Glutamatergic neuron (in vitro differentiated cells): Measurements from ENCODE around the gene RNF114. TPM values are rescaled to one million over a fixed set of nuclear protein-coding genes. Genes with fewer than 3 reads are reported as not detected.
A peak's percentile ranks its signal among the peaks of the same experiment; 100 is the strongest.

ENCODE experiments used
- DNase-seq: peaks from one replicate; pipeline ENCODE4 v3.0.0; 2022
- H3K27ac Mint-ChIP-seq: one replicate; pipeline ENCODE4 v1.8.0; 2020; ENCODE audit warnings: mild to moderate bottlenecking, mixed read lengths, inconsistent platforms; ENCODE audit not compliant: unreplicated experiment
- H3K27me3 Mint-ChIP-seq: one replicate; pipeline ENCODE4 v1.8.0; 2020; ENCODE audit warnings: mild to moderate bottlenecking, moderate library complexity, mixed read lengths, inconsistent platforms; ENCODE audit not compliant: unreplicated experiment
- H3K36me3 Mint-ChIP-seq: one replicate; pipeline ENCODE4 v1.8.0; 2020; ENCODE audit warnings: mild to moderate bottlenecking, mixed read lengths, inconsistent platforms; ENCODE audit not compliant: unreplicated experiment
- H3K4me1 Mint-ChIP-seq: one replicate; pipeline ENCODE4 v1.8.0; 2020; ENCODE audit warnings: mild to moderate bottlenecking, low read depth, mixed read lengths, inconsistent platforms; ENCODE audit not compliant: unreplicated experiment
- H3K4me3 Mint-ChIP-seq: one replicate; pipeline ENCODE4 v1.8.0; 2020; ENCODE audit warnings: mild to moderate bottlenecking, mixed read lengths, inconsistent platforms; ENCODE audit not compliant: unreplicated experiment
- H3K9me3 Mint-ChIP-seq: one replicate; pipeline ENCODE4 v1.8.0; 2020; ENCODE audit warnings: mild to moderate bottlenecking, moderate library complexity, mixed read lengths, inconsistent platforms; ENCODE audit not compliant: unreplicated experiment
- CTCF ChIP-seq: fragments of 200-600 bp; sonication (generic); IDR thresholded peaks from one replicate; pipeline ENCODE4 v1.5.0; 2021; ENCODE audit not compliant: partially characterized antibody, unreplicated experiment
- total RNA-seq: library from RNA; stranded (reverse); fragmentation: NEBNext Ultra II Directional; extraction: Animal tissue kit (Norgen Biotek cat#: 25700); gene quantifications from one replicate; pipeline ENCODE4 v1.2.1, GENCODE V29; 2021; ENCODE audit not compliant: unreplicated experiment

Gene RNF114
- total RNA-seq, 1 donor from 2014 or later = 64.2 TPM

GRCh38 chr20:49982346-49983122 lies 46.3 kb downstream of the RNF114 start, which contains the start of gene SNAI1:
Gene SNAI1 (plus strand): TSS chr20:49982980. CDS start chr20:49983060, 80 bp downstream.
- H3K36me3 Mint-ChIP-seq = no peaks in the 10 kb centered on the region
- peaks cover 3% of the 10 kb centered on the region for H3K27me3 Mint-ChIP-seq
- peaks cover 5% of the 10 kb centered on the region for H3K9me3 Mint-ChIP-seq
- DNase-seq = peak; percentile 82
- H3K4me1 Mint-ChIP-seq = peaks cover 26% of the 10 kb centered on the region
- no peak within 1 kb of the TSS for H3K27ac Mint-ChIP-seq
- H3K4me3 Mint-ChIP-seq = peak within 1 kb of the TSS; percentile 86
- peak; percentile 69 for TF ChIP-seq CTCF

GRCh38 chr20:49983123-49983847 lies 47.1 kb downstream of the RNF114 start:
- TF ChIP-seq CTCF = no peak
- peaks cover 3% of the 10 kb centered on the region for H3K27me3 Mint-ChIP-seq

DNA sequence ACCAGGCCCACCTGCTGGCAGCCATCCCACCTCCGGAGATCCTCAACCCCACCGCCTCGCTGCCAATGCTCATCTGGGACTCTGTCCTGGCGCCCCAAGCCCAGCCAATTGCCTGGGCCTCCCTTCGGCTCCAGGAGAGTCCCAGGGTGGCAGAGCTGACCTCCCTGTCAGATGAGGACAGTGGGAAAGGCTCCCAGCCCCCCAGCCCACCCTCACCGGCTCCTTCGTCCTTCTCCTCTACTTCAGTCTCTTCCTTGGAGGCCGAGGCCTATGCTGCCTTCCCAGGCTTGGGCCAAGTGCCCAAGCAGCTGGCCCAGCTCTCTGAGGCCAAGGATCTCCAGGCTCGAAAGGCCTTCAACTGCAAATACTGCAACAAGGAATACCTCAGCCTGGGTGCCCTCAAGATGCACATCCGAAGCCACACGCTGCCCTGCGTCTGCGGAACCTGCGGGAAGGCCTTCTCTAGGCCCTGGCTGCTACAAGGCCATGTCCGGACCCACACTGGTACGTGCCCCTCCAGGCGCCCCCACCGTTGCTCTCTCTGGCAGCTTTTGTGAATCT lies 47.7 kb downstream of the RNF114 start:
- Mint-ChIP-seq H3K4me1 (peaks cover 28% of the 10 kb centered on the region), H3K4me3 (peak overlapping the region; percentile 86), H3K27ac (no peak overlapping the region), H3K9me3 (peaks cover 5% of the 10 kb centered on the region), H3K36me3 (no peaks in the 10 kb centered on the region), H3K27me3 (peaks cover 3% of the 10 kb centered on the region)
- no peak for TF ChIP-seq CTCF
- DNase-seq = no peak

More at GRCh38 chr20:49983123-49983847, 47.1 kb downstream of the RNF114 start:
- Mint-ChIP-seq H3K4me1 (peaks cover 26% of the 10 kb centered on the region), H3K4me3 (peak overlapping the region; percentile 86), H3K9me3 (peaks cover 5% of the 10 kb centered on the region), H3K27ac (no peak overlapping the region), H3K36me3 (no peaks in the 10 kb centered on the region)
- DNase-seq = no peak

DNA sequence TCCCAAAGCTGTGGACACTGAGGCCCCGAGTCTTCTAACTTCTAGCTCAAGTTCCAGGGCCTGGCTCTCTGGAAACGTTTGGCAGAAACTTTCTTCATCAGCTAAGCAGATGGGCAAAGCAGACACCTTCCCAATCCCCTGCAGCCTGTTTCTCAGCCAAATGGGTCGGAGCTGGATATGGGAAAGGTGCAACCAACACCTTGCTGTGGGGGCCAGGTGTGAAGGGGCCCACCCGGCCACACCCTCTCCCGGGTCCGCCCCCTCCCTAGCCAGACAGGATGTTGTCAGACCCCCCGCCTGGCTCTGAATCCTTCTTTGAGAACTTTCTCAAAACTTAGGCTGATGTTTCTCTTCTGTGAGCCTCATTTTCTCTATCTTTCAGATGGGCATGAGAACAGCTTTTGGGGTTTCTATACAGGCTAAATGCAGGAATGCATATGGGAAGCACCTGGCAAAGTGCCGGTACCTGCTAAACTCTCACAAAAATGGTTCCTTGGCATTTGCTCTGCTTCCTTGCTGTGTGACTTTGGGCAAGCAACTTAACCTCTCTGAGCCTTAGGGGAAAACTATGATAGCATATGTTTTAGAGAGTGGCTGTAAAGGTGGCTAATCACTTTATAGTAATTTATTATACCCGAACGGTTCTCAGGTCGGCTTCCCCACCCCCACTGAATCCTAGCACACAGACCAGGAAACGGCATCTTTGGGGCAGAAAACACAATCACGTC lies 48.4 kb downstream of the RNF114 start:
- Mint-ChIP-seq H3K27ac (no peak overlapping the region), H3K4me3 (peak overlapping the region; percentile 81), H3K36me3 (no peaks in the 10 kb centered on the region), H3K9me3 (peaks cover 5% of the 10 kb centered on the region), H3K4me1 (peaks cover 31% of the 10 kb centered on the region), H3K27me3 (peaks cover 3% of the 10 kb centered on the region)
- DNase-seq = no peak
- no peak for TF ChIP-seq CTCF
